Activated CD4-positive, alpha-beta T cell treated with anti-CD3 and anti-CD28 coated beads, Interleukin-2, amount 50 U/mL, for 16 hours (primary cell): ENCODE data around the gene FAAP100.
"Not testable (repeated sequence)": the region's sequence is repeated elsewhere in the genome, so short reads cannot be mapped to it uniquely, and the experiment has no call there.

Source experiments
- DNase-seq: peaks from one replicate; pipeline ENCODE4 v3.0.0-alpha.2; 2020

Gene FAAP100

GRCh38 chr17:81536299-81537290, 15.6 kb downstream of the FAAP100 start:
- no peak for DNase-seq

GRCh38 chr17:81535480-81536298, 16.5 kb downstream of the FAAP100 start:
- DNase-seq: no peak

GRCh38 chr17:81535007-81535328, 17.2 kb downstream of the FAAP100 start:
- DNase-seq: no peak

GRCh38 chr17:81534157-81535006, 17.8 kb downstream of the FAAP100 start:
- DNase-seq: no peak

DNA sequence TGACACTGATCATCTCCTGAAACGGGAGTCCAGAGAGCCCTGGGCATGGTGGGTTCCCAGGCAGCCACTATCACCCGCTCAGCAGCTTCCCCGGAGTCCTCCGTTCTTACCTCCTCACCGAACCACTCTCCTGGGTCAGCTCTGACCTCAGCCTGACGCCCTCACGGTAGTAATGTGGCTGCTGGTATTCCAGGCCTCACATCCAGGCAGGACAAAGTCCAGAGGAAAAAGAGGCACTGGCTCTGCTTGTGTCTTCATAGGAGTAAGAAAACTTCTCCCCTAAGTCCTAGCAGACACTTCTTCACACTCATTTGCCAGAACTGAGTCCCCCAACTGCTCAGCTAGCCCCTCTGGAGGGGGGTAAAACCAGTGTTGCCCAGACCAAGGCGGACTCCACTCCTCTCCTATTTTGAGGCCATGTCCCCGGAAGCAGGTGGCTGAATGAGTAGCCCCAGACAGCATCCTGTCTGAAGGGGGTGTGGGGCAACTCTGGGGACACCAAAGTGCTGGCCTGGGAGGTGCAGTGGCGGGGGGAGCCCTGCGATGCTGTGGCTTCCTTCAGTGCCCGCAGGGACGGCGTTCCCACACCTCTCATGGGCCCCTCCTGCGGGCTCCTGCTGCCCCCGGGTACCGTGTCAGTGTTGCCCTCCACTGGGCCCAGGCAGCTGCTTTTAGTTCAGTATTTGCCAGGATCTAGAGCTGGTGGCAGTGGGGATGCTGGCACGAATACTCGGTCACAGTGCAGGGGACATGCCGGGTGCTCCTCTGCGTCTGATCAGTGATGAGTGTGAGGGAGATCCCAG, 18.6 kb downstream of the FAAP100 start:
- DNase-seq: no peak

DNA sequence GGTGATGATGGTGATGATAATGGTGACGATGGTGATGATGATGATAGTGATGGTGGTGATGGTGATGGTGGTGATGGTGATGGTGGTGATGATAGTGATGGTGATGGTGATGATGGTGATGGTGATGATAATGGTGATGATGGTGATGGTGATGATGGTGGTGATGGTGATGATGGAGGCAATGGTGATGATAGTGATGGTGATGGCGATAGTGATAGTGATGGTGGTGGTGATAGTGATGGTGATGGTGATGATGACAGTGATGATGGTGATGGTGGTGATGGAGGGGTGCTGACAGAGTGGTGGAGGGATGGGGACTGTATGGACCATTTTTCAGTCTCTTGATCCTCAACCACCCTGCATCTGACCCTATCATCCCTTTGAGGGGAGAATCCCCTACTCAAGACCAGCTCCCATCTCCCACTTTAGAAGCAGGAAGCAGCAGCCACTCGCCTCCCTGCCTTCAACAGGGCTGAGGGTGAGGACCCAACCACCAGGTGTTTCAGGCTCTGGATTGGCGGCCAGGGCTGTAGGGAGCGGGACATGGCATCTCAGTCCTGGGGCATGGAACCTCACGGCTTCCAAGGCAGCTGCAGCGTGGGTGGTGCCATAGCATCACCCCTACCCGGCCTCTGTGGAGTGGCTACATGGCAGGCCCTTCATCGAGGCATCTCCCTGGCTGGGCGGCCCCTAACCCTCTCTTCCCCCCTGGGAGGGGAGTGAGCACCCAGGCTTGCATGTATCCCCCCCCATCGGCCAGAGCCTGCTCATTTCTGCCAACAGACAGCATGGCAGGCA, 19.5 kb downstream of the FAAP100 start:
- no peak for DNase-seq

DNA sequence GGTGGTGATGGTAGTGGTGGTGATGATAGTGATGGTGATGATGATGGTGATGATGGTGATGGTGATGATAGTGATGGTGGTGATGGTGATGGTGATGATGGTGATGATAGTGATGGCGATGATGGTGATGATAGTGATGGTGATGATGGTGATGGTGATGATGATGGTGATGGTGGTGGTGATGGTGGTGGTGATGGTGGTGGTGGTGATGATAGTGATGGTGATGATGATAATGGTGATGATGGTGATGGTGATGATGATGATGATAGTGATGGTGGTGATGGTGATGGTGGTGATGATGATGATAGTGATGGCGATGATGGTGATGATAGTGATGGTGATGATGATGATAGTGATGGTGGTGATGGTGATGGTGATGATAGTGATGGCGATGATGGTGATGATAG, 20.2 kb downstream of the FAAP100 start:
- not testable (repeated sequence) for DNase-seq

- DNase-seq: not testable (repeated sequence)
These were observed 21.1 kb downstream of the FAAP100 start for GRCh38 chr17:81531013-81531412.

DNA sequence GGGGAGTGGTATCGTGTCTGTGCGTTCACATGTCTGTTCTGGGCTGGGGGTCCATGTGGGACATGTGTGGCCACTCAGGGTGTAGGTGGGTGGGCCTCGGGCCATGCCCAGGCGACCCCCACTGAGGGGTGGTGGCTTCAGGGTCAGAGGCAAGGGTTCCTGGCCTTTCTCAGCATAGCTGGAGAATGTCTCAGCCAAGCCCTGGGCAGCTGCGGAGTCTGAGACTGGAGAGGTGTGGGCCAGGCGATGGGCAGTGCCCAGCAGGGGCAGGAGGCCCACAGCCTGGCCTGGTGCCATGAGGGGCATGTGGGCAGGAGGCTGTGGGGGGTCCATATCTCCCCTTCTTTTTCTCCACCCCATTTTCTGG, 22.7 kb downstream of the FAAP100 start:
- DNase-seq: no peak

DNA sequence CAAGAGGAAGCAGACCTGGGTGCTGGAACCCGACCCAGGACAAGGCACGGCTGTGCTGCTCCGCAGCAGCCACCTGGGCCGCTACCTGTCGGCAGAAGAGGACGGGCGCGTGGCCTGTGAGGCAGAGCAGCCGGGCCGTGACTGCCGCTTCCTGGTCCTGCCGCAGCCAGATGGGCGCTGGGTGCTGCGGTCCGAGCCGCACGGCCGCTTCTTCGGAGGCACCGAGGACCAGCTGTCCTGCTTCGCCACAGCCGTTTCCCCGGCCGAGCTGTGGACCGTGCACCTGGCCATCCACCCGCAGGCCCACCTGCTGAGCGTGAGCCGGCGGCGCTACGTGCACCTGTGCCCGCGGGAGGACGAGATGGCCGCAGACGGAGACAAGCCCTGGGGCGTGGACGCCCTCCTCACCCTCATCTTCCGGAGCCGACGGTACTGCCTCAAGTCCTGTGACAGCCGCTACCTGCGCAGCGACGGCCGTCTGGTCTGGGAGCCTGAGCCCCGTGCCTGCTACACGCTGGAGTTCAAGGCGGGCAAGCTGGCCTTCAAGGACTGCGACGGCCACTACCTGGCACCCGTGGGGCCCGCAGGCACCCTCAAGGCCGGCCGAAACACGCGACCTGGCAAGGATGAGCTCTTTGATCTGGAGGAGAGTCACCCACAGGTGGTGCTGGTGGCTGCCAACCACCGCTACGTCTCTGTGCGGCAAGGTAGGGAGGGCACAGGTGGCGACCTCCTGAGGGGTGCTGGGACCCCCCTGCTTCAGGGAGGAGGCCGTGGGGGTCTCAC, 23.3 kb downstream of the FAAP100 start:
- no peak for DNase-seq

DNA sequence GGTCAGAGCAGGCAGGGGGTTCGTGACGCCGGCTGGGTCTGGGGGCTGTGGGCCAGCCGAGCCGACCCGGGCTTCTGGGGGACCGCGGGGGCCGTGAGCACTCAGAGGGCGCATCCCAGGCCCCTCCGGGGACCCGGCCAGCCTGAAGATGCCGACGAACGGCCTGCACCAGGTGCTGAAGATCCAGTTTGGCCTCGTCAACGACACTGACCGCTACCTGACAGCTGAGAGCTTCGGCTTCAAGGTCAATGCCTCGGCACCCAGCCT, 23.8 kb downstream of the FAAP100 start:
- no peak for DNase-seq

DNA sequence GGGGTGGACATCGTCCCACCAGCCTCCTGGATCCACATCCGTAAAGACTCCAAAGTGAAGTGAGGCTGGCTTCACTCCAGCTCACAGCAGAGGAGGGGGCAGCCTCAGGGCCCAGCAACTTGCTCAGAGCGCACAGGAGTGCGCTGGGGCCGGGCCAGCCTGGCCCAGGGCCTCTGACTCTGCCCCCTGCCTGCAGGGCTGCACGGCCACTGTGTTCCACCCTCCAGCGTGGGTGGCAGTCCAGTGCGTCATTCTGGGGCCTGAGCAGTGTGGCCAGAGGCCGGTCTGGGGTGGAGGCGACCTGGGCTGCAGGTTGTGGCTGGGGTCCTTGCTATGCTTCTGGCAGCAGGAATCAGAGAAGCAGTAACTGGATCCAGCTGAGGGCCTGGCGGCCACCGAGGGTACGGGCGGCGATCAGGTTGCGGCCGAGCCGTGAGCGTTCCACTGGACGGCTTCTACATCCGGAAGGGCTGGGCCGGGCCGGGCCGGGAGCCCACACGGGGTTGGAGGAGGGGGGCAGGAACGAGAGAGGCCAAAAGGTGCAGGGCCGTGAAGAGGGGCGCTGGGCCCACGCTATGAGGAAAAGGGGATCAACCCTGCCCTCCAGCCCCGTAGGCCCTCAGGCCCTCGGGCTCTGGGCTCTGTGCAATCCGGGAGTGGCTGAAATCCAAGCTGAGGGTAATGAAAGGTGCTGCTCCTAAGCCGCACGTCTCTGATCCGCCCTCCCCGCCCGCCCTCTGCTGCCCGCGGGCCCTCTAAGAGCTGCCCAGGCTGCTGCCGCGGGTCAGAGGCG, 24.4 kb downstream of the FAAP100 start, which contains the start of gene FSCN2:
Gene FSCN2 (plus strand): TSS at position 787 of the 793 bp plus-strand sequence. CDS start 155 bp downstream, outside the sequence.
- DNase-seq: no peak

DNA sequence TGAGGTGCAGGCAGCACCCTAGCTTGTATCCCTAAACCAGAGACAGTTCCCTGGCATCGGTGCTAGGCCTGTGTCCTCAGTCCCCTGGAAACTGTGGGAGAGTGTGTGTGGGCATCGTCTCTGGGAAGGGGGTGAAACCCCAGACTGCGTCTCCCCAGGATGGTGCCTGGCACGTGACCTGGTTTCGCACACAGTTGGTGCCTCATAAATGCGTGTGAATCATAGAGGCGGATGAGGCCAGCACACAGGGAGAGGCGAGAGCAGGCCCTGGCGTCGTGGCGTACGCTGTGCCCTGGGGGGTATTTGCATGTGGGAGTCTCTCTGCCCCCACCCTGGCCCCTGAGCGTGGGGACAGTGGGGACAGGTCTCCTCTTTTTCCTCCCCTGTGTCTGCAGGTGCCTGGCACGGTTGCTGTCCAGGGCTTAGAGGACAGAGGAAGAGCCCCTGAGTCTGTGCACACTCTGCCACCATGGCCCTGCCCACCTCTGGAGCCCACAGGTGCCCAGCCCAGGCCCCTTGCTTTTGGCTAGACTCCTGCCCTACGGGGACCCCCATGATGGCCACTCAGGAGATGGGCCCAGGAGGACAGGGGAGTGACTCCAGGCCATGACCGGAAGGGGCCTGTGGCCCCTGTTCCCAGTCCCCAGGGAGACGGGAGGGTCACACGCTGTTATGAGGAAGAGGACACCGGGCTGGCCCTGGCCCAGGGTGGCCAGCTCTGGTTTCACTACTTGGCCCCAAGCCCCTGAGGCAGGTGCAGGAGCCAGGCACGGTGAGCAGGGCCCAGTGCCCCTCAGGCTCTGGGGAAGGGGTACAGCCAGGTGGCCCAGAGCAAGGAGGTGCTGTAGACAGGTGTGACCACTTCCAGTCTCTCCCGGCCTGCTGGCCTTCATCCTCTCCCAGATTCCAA, 25.2 kb downstream of the FAAP100 start:
- no peak for DNase-seq

GRCh38 chr17:81524865-81525159, 27.3 kb downstream of the FAAP100 start:
- DNase-seq: no peak

DNA sequence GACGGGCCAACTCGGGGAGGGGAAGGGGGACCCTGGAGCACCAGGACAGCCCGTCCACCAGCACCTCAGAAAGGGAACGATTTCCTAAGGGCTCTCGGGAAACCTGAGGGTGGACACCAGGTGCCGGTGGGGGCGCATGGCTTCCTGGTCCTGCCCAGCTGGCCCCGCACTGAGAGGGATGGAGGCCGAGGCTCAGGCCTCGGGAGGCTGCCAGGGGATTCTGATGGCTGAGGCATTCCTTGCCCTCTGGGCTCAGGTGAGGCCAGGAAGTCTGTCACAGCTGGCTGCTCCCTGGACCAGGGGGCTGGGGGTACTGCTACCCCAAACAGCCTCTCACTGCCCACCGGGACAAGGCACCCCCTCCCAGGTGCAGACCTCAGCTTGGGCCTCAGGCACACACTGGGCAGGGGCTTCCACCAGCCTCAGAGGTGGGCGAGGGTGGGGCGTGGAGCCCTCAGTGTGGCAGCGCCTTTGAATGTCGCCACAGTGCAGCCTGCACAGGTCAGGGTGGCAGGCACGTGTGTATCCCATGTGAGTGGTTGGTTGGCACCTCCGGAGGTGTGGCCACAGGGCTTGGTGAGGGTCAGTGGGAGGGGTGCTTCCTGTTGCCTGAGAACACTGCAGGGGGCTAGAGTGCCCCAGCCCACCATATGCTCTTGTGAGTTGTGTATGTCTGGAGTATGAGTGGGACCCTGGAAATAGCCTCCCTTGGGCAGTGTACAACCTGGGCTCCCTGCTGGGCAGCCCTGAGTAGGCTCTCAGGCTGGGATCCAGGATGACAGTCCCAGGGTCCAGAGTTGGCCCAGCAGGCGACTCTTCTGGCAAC, 27.9 kb downstream of the FAAP100 start:
- no peak for DNase-seq

GRCh38 chr17:81523402-81524038, 28.6 kb downstream of the FAAP100 start:
- DNase-seq: no peak
